ENCODE results near the gene CLSTN1. TPM values are rescaled to one million over a fixed set of nuclear protein-coding genes. Genes with fewer than 3 reads are reported as not detected.

Gene CLSTN1
- total and polyA plus RNA-seq, 11 donors = 37.6 to 79.4 (median 61.2) TPM

DNA sequence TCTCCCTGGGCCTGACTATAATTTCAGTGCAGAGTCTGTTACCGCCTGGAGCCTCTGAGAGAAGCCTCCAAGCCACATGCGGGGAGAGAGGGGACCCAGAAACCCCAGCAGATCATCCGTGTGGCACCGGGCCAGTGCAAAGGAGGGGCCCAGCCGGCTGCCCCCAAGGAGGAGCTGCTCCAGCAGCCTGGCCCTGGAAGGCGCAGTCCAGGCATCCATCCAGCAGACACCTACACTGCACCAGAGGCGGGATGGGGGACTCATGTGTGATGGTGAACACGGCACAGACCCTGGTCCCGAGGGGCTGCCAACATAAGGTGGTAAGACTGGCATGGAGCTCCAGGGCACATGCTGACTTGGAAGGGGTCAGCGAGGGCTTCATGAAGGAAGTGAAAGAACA is 39.6 kb upstream of the CLSTN1 start:
- no peak for TF ChIP-seq CTCF (IDR thresholded peaks at IDR 0.05)
- TF ChIP-seq POLR2A (IDR thresholded peaks at IDR 0.05) = no peak
- Histone ChIP-seq H3K27ac (no peak overlapping the region), H3K4me1 (peaks cover 0 to 29% (median 6%) of the 10 kb centered on the region in 12 donors), H3K27me3 (no peaks in the 10 kb centered on the region), H3K36me3 (peaks cover 0 to 27% (median 17%) of the 10 kb centered on the region in 9 donors), H3K9me3 (no peaks in the 10 kb centered on the region), H3K4me3 (no peak overlapping the region)
- 76 to 90% (median 87%) methylated on average over 10 of the region's 10 CpGs for WGBS, 4 donors
- intact Hi-C loops (cut with DNase I) = loop anchor here in 4 of 10 donors (5.0 to 10.0 kb wide), 2 partner anchors 36 to 139 kb away; no protein-coding TSS in a partner anchor
- ATAC-seq = no peak
- DNase-seq = peak in 1 of 5 donors; percentile 11

GRCh38 chr1:9861360-9861759 is 37.6 kb upstream of the CLSTN1 start:
- no peaks in the 10 kb centered on the region for H3K9me3 ChIP-seq
- no peaks in the 10 kb centered on the region for H3K27me3 ChIP-seq
- H3K4me1 ChIP-seq = peaks cover 0 to 18% (median 6%) of the 10 kb centered on the region in 12 donors
- H3K4me3 ChIP-seq = no peak overlapping the region
- ATAC-seq (no peak), DNase-seq (peak in 1 of 5 donors; percentile 22)
- 77 to 88% (median 81%) methylated on average over 3 to 8 of the region's 8 CpGs for WGBS, 4 donors
- no peak for TF ChIP-seq CTCF (IDR thresholded peaks at IDR 0.05)
- TF ChIP-seq POLR2A (IDR thresholded peaks at IDR 0.05) = no peak
- H3K27ac ChIP-seq = no peak overlapping the region
- peaks cover 0 to 25% (median 11%) of the 10 kb centered on the region in 9 donors for H3K36me3 ChIP-seq
- intact Hi-C loops (cut with DNase I) = loop anchor here in 4 of 10 donors (5.0 to 10.0 kb wide), 2 partner anchors 34 to 137 kb away; no protein-coding TSS in a partner anchor

- intact Hi-C loops (cut with DNase I) = loop anchor here in 4 of 10 donors (5.0 to 10.0 kb wide), 2 partner anchors 34 to 136 kb away; no protein-coding TSS in a partner anchor
- peak in 1 of 5 donors; percentile 18 for DNase-seq
Measured at GRCh38 chr1:9860887-9861286, 37.1 kb upstream of the CLSTN1 start.

More at GRCh38 chr1:9860887-9861286, 37.1 kb upstream of the CLSTN1 start:
- H3K36me3 ChIP-seq = peaks cover 0 to 25% (median 9%) of the 10 kb centered on the region in 9 donors
- no peak for ATAC-seq
- H3K4me3 ChIP-seq = no peak overlapping the region
- H3K27me3 ChIP-seq = no peaks in the 10 kb centered on the region
- TF ChIP-seq CTCF (IDR thresholded peaks at IDR 0.05) (no peak), POLR2A (IDR thresholded peaks at IDR 0.05) (no peak)
- peaks cover 0 to 18% (median 3%) of the 10 kb centered on the region in 12 donors for H3K4me1 ChIP-seq
- no peaks in the 10 kb centered on the region for H3K9me3 ChIP-seq
- 81 to 84% (median 82%) methylated on average over 5 of the region's 5 CpGs for WGBS, 4 donors
- no peak overlapping the region for H3K27ac ChIP-seq
